Thyroid gland (tissue), 4 donors: Measurements from ENCODE around the gene TAF6. TPM values are rescaled to one million over a fixed set of nuclear protein-coding genes. Genes with fewer than 3 reads are reported as not detected.

Experiments
- DNase-seq, 2 donors: peaks; one replicate each; pipeline ENCODE4 v3.0.0-alpha.2; 2019
- H3K27ac ChIP-seq, 3 donors: fragments of 200-600 bp; sonication (generic); 1 replicate in 2 of 3; 2 replicates in 1 of 3; pipeline ENCODE4 v1.5.1; 2016 to 2019; ENCODE audit warnings: mild to moderate bottlenecking in 1 of 3, moderate library complexity in 1 of 3
- H3K27me3 ChIP-seq: fragments of 200-600 bp; sonication (generic); one replicate; pipeline ENCODE4 v1.5.1; 2019
- H3K36me3 ChIP-seq, 2 donors: fragments of 200-600 bp; sonication (generic); one replicate each; pipeline ENCODE4 v1.5.1; 2016 to 2019
- H3K4me1 ChIP-seq, 2 donors: fragments of 200-600 bp; sonication (generic); one replicate each; pipeline ENCODE4 v1.5.1; 2017 to 2019
- H3K4me3 ChIP-seq, 3 donors: fragments of 200-600 bp; sonication (generic); replicated peaks in 1 of 3; 1 replicate in 2 of 3; 2 replicates in 1 of 3; pipeline ENCODE4 v1.5.1; 2016; ENCODE audit warnings: mild to moderate bottlenecking in 1 of 3
- H3K9me3 ChIP-seq: fragments of 200-600 bp; sonication (generic); one replicate; pipeline ENCODE4 v1.5.1; 2017
- POLR2A ChIP-seq, 2 donors: fragments of 450-650 bp; IDR thresholded peaks; one replicate each; pipeline ENCODE4 v1.6.1; 2017; ENCODE audit warnings: antibody characterized with exemption in 2 of 2, mild to moderate bottlenecking in 2 of 2, moderate library complexity in 1 of 2
- WGBS, 2 donors: methylation state at CpG; one replicate each; pipeline ENCODE4 v1.1.5; 2017; 5-methylcytosine and 5-hydroxymethylcytosine counted together
- intact Hi-C: fragments of 100-400 bp; cut with DNase I; formaldehyde crosslinking; loops from one replicate; pipeline ENCODE4 v1.15.1; 2023
- total RNA-seq, 4 donors: library from RNA; depleted of rRNA; stranded (reverse); fragments of >200 nt; gene quantifications; one replicate each; pipeline ENCODE4 v1.2.3, GENCODE V29; 2016
- TF ChIP-seq, protein P1 (sequence below), 6 experiments: fragments of 200-600 bp in 3 of 6; fragments of 450-650 bp in 3 of 6; sonication (generic) in 3 of 6; IDR thresholded peaks; one replicate each; pipeline ENCODE4 v1.5.1; 2016 to 2019; ENCODE audit warnings: antibody characterized with exemption in 6 of 6, mild to moderate bottlenecking in 2 of 6, inconsistent platforms in 1 of 6, moderate library complexity in 1 of 6

The TAF6 gene
- total RNA-seq, 4 donors from 2014 or later = 50.3 to 104 (median 85.2) TPM

GRCh38 chr7:100093498-100093897 is 25.7 kb downstream of the TAF6 start:
- no peak overlapping the region for H3K4me3 ChIP-seq
- DNase-seq = no peak
- no peak for TF ChIP-seq POLR2A (IDR thresholded peaks at IDR 0.05)
- TF ChIP-seq, protein P1, sequence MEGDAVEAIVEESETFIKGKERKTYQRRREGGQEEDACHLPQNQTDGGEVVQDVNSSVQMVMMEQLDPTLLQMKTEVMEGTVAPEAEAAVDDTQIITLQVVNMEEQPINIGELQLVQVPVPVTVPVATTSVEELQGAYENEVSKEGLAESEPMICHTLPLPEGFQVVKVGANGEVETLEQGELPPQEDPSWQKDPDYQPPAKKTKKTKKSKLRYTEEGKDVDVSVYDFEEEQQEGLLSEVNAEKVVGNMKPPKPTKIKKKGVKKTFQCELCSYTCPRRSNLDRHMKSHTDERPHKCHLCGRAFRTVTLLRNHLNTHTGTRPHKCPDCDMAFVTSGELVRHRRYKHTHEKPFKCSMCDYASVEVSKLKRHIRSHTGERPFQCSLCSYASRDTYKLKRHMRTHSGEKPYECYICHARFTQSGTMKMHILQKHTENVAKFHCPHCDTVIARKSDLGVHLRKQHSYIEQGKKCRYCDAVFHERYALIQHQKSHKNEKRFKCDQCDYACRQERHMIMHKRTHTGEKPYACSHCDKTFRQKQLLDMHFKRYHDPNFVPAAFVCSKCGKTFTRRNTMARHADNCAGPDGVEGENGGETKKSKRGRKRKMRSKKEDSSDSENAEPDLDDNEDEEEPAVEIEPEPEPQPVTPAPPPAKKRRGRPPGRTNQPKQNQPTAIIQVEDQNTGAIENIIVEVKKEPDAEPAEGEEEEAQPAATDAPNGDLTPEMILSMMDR (IDR thresholded peaks at IDR 0.05) = no peak
- H3K9me3 ChIP-seq = no peaks in the 10 kb centered on the region
- no peaks in the 10 kb centered on the region for H3K27me3 ChIP-seq
- H3K27ac ChIP-seq = no peak overlapping the region
- peaks cover 0 to 9% of the 10 kb centered on the region in 2 donors for H3K4me1 ChIP-seq
- intact Hi-C loops = loop anchor here (5.0 kb wide), 1 partner anchor 34 kb away; the partner anchor contains the start of gene MBLAC1
- peaks cover 72 to 73% of the 10 kb centered on the region in 2 donors for H3K36me3 ChIP-seq
- WGBS, 2 donors = 54 to 79% methylated on average over 9 to 13 of the region's 13 CpGs

GRCh38 chr7:100093054-100093453 is 26.1 kb downstream of the TAF6 start:
- intact Hi-C loops = loop anchor here (5.0 kb wide), 1 partner anchor 34 kb away; the partner anchor contains the start of gene MBLAC1
- Histone ChIP-seq H3K4me3 (no peak overlapping the region), H3K4me1 (peaks cover 0 to 13% of the 10 kb centered on the region in 2 donors), H3K27me3 (no peaks in the 10 kb centered on the region), H3K27ac (no peak overlapping the region), H3K36me3 (peaks cover 68% of the 10 kb centered on the region in 2 donors), H3K9me3 (no peaks in the 10 kb centered on the region)
- no peak for DNase-seq
- 68% methylated on average over 8 of the region's 8 CpGs for WGBS, 2 donors
- no peak for TF ChIP-seq POLR2A (IDR thresholded peaks at IDR 0.05)
- TF ChIP-seq, protein P1 (IDR thresholded peaks at IDR 0.05) = no peak

DNA sequence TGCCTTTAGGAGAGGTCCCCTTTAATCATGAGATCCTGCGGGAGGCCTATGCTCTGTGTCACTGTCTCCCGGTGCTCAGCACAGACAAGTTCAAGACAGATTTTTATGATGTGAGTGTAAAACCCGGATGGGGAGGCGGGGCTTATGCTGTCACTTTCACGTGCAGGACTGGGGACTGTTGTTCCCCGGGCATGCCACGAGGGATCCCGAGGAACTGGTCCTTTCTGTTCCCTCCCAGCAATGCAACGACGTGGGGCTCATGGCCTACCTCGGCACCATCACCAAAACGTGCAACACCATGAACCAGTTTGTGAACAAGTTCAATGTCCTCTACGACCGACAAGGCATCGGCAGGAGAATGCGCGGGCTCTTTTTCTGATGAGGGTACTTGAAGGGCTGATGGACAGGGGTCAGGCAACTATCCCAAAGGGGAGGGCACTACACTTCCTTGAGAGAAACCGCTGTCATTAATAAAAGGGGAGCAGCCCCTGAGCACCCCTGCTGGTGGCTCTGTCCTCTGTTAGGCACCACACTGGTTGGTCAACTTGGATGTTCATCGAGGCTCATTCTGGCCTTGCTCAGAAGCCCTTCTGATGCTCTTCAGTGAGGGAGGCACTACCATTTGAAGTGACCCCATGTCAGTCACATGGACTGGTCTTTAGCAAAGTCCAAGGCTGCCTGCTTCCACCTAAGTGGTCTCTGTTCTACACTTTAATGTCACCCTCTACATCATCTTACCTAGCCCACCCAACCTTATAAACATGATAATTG is 27.6 kb downstream of the TAF6 start:
- Histone ChIP-seq H3K36me3 (peaks cover 54 to 56% of the 10 kb centered on the region in 2 donors), H3K27me3 (no peaks in the 10 kb centered on the region), H3K9me3 (no peaks in the 10 kb centered on the region), H3K4me1 (peaks cover 0 to 17% of the 10 kb centered on the region in 2 donors), H3K27ac (no peak overlapping the region), H3K4me3 (no peak overlapping the region)
- TF ChIP-seq, protein P1 (IDR thresholded peaks at IDR 0.05) = no peak
- no peak for TF ChIP-seq POLR2A (IDR thresholded peaks at IDR 0.05)
- WGBS, 2 donors = 70 to 81% methylated on average over 11 to 17 of the region's 19 CpGs
- intact Hi-C loops = loop anchor here (5.0 kb wide), 1 partner anchor 36 kb away; the partner anchor contains the start of gene MBLAC1
- DNase-seq = no peak

DNA sequence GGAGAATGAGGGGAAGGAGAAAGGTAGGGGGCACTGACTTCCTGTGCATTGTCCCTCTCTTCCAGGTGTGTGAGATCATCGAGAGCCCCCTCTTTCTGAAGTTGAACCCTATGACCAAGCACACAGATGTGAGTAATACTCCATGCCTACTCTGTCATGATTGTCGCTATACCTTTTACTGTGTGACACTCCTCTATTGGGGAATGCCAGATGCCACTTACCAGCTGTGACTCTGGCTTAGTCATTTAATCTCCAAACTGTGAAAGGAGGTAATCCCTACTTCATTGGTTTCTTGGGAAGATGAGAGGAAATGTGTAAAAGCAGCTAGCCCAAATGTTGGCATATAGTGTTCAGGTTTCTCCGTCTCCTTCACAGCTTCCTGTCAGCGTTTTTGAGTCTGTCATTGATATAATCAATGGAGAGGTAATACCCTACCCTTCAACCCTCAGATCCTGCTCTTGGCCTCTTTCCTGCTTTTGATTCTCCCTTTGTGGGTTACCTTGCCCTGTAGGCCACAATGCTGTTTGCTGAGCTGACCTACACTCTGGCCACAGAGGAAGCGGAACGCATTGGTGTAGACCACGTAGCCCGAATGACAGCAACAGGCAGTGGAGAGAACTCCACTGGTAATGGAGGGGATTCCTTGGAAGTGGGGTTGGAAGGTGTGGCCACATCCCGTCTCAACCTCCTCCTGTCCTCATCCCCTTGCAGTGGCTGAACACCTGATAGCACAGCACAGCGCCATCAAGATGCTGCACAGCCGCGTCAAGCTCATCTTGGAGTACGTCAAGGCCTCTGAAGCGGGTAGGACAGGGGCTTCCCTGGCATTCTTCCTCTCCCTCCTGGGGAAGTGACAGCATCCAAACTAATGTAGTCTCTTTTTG is 28.4 kb downstream of the TAF6 start:
- Histone ChIP-seq H3K4me3 (no peak overlapping the region), H3K4me1 (peaks cover 0 to 17% of the 10 kb centered on the region in 2 donors), H3K27ac (no peak overlapping the region), H3K27me3 (no peaks in the 10 kb centered on the region), H3K9me3 (no peaks in the 10 kb centered on the region), H3K36me3 (peaks cover 45 to 48% of the 10 kb centered on the region in 2 donors)
- no peak for TF ChIP-seq POLR2A (IDR thresholded peaks at IDR 0.05)
- TF ChIP-seq, protein P1 (IDR thresholded peaks at IDR 0.05) = no peak
- intact Hi-C loops = loop anchor here (5.0 kb wide), 1 partner anchor 37 kb away; the partner anchor contains the start of gene MBLAC1
- DNase-seq = no peak
- WGBS, 2 donors = 93 to 94% methylated on average over 14 of the region's 14 CpGs
